ENCODE results near the gene LOX.
"Not testable (repeated sequence)": the region's sequence is repeated elsewhere in the genome, so short reads cannot be mapped to it uniquely, and the experiment has no call there.

LOX gene

DNA sequence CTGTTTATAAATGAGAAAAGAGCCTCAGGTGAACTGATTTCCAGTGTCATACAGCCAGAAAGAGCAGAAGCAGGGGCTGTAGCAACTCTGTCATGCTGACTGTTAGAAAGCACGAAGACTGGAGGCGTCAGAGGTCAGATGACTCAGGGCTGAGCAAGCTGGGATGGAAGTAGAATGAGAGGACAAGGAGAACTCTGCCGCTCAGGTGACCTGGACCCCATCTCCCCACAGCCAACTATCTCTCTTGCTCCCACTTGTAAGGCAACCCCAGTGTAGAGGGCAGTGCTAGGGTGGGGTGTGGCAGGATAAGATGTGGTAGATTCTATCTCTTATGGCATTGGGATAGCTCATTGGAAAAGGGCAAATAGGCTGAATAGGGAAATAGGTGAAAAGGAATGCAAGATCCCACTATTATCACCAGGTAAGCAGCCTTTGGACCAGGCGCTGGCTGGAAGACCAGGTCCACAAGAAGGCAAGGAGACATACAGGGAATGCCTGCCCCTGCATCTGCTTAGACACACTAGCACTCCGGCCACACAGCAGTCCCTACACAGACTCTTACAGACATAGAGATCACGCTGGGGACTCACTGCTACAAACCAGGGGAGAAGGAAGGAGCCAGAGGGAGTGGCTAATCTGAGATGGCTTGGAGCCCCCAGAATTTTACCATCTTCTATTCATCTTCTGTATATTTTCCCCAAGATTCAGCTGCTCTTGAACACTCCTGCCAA, 21.2 kb upstream of the LOX start:
- no peaks in the 10 kb centered on the region for H4K20me1 ChIP-seq (ENCODE audit: insufficient read depth, low read length)
- H3K4me1 ChIP-seq (ENCODE audit: insufficient read depth, low read length, severe bottlenecking), result no peaks in the 10 kb centered on the region
- no peaks in the 10 kb centered on the region for H3K9me2 ChIP-seq (ENCODE audit: low read depth, low read length)
- H3F3A ChIP-seq (ENCODE audit: insufficient read depth, low read length), result no peaks in the 10 kb centered on the region
- H3K9ac ChIP-seq (ENCODE audit: low read length), result no peak overlapping the region
- H3K4me2 ChIP-seq (ENCODE audit: low read length), result no peak overlapping the region
- H3K27me3 ChIP-seq (ENCODE audit: insufficient read depth, low read length), result no peaks in the 10 kb centered on the region
- no peak overlapping the region for H3K4me3 ChIP-seq (ENCODE audit: low read depth, low read length, poor library complexity, severe bottlenecking)
- H2AFZ ChIP-seq (ENCODE audit: low read length), result no peak overlapping the region
- no peaks in the 10 kb centered on the region for H3K36me3 ChIP-seq (ENCODE audit: insufficient read depth, low read length)
- TF ChIP-seq, protein P1, sequence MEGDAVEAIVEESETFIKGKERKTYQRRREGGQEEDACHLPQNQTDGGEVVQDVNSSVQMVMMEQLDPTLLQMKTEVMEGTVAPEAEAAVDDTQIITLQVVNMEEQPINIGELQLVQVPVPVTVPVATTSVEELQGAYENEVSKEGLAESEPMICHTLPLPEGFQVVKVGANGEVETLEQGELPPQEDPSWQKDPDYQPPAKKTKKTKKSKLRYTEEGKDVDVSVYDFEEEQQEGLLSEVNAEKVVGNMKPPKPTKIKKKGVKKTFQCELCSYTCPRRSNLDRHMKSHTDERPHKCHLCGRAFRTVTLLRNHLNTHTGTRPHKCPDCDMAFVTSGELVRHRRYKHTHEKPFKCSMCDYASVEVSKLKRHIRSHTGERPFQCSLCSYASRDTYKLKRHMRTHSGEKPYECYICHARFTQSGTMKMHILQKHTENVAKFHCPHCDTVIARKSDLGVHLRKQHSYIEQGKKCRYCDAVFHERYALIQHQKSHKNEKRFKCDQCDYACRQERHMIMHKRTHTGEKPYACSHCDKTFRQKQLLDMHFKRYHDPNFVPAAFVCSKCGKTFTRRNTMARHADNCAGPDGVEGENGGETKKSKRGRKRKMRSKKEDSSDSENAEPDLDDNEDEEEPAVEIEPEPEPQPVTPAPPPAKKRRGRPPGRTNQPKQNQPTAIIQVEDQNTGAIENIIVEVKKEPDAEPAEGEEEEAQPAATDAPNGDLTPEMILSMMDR (IDR thresholded peaks at IDR 0.05; ENCODE audit: low read length), result no peak
- TF ChIP-seq EZH2 (IDR thresholded peaks at IDR 0.05; ENCODE audit: borderline replicate concordance, low read length), result no peak
- H3K79me2 ChIP-seq (ENCODE audit: insufficient read depth, low read length), result no peaks in the 10 kb centered on the region
- no peak overlapping the region for H3K27ac ChIP-seq (ENCODE audit: low read depth, low read length, poor library complexity, severe bottlenecking)
- H3K9me3 ChIP-seq (ENCODE audit: low read length), result no peaks in the 10 kb centered on the region

DNA sequence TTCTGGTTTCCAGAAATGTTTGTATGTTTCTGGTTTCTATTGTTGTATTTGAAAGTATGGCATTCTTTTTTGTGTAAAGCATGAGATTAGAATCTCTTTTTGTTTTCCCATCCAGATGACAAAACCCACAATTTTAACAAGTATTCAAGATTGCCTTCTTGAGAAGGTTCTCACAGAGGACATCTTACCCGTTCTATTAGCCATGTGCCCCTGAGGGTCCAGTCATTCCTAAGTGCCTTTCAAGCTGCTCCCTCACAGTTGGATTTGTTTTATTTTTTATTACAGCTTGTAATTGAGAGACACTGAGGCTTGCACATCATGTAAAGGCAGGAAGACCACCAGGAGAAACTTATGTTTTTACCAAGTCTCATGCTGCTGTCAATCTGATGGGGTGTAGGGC, 19.3 kb upstream of the LOX start:
- H3K4me3 ChIP-seq (ENCODE audit: low read depth, low read length, poor library complexity, severe bottlenecking), result no peak overlapping the region
- H4K20me1 ChIP-seq (ENCODE audit: insufficient read depth, low read length), result no peaks in the 10 kb centered on the region
- H3K9ac ChIP-seq (ENCODE audit: low read length), result no peak overlapping the region
- no peaks in the 10 kb centered on the region for H3K27me3 ChIP-seq (ENCODE audit: insufficient read depth, low read length)
- H3F3A ChIP-seq (ENCODE audit: insufficient read depth, low read length), result no peaks in the 10 kb centered on the region
- H3K9me3 ChIP-seq (ENCODE audit: low read length), result no peaks in the 10 kb centered on the region
- no peak overlapping the region for H3K4me2 ChIP-seq (ENCODE audit: low read length)
- H3K79me2 ChIP-seq (ENCODE audit: insufficient read depth, low read length), result no peaks in the 10 kb centered on the region
- no peak overlapping the region for H2AFZ ChIP-seq (ENCODE audit: low read length)
- TF ChIP-seq, protein P1 (IDR thresholded peaks at IDR 0.05; ENCODE audit: low read length), result no peak
- no peak for TF ChIP-seq EZH2 (IDR thresholded peaks at IDR 0.05; ENCODE audit: borderline replicate concordance, low read length)
- H3K27ac ChIP-seq (ENCODE audit: low read depth, low read length, poor library complexity, severe bottlenecking), result no peak overlapping the region
- no peaks in the 10 kb centered on the region for H3K36me3 ChIP-seq (ENCODE audit: insufficient read depth, low read length)
- H3K4me1 ChIP-seq (ENCODE audit: insufficient read depth, low read length, severe bottlenecking), result no peaks in the 10 kb centered on the region
- H3K9me2 ChIP-seq (ENCODE audit: low read depth, low read length), result no peaks in the 10 kb centered on the region

DNA sequence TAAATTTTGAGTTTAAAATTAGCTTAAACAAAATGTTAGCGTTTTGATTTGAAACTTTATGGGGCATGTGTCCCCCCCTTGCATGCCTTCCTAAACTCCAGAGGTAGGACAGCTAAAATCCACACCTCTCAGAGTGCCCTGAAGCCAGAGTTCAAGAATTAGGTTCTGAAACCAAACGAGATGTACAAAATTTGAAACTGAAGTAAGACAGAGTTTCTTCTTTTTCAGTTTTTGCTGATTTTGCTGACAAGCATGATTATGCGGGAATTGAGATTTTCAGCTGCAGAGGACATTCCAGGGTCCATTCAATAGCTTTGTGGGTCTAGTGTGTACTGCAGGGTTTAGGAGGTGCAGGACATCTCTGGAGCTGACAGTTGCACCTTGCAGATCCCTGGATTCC, 17.1 kb upstream of the LOX start:
- Histone ChIP-seq H3F3A (ENCODE audit: insufficient read depth, low read length) (no peaks in the 10 kb centered on the region), H3K27me3 (ENCODE audit: insufficient read depth, low read length) (no peaks in the 10 kb centered on the region), H3K9me3 (ENCODE audit: low read length) (no peaks in the 10 kb centered on the region), H4K20me1 (ENCODE audit: insufficient read depth, low read length) (no peaks in the 10 kb centered on the region), H3K4me2 (ENCODE audit: low read length) (no peak overlapping the region), H3K4me1 (ENCODE audit: insufficient read depth, low read length, severe bottlenecking) (no peaks in the 10 kb centered on the region), H3K9me2 (ENCODE audit: low read depth, low read length) (no peaks in the 10 kb centered on the region), H3K4me3 (ENCODE audit: low read depth, low read length, poor library complexity, severe bottlenecking) (no peak overlapping the region), H3K27ac (ENCODE audit: low read depth, low read length, poor library complexity, severe bottlenecking) (no peak overlapping the region), H3K36me3 (ENCODE audit: insufficient read depth, low read length) (no peaks in the 10 kb centered on the region), H2AFZ (ENCODE audit: low read length) (no peak overlapping the region), H3K9ac (ENCODE audit: low read length) (no peak overlapping the region), H3K79me2 (ENCODE audit: insufficient read depth, low read length) (no peaks in the 10 kb centered on the region)
- no peak for TF ChIP-seq EZH2 (IDR thresholded peaks at IDR 0.05; ENCODE audit: borderline replicate concordance, low read length)
- TF ChIP-seq, protein P1 (IDR thresholded peaks at IDR 0.05; ENCODE audit: low read length), result no peak

DNA sequence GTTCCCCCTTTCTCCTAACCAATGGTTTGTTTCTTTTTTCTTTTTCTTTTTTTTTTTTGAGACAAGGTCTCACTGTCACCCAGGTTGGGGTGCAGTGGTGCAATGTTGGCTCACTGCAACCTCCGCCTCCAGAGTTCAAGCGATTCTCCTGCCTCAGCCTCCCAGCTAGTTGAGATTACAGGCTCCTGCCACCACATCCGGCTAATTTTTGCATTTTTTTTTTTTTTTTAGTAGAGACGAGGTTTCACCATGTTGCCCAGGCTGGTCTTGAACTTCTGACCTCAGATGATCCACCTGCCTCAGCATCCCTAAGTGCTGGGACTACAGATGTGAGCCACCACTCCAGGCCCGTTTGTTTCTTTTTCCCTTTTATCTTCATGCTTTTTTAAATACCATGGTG, 16.2 kb upstream of the LOX start:
- not testable (repeated sequence) for H3F3A ChIP-seq (ENCODE audit: insufficient read depth, low read length); H2AFZ ChIP-seq (ENCODE audit: low read length); H3K79me2 ChIP-seq (ENCODE audit: insufficient read depth, low read length); H3K4me2 ChIP-seq (ENCODE audit: low read length); H4K20me1 ChIP-seq (ENCODE audit: insufficient read depth, low read length); H3K4me1 ChIP-seq (ENCODE audit: insufficient read depth, low read length, severe bottlenecking); H3K27ac ChIP-seq (ENCODE audit: low read depth, low read length, poor library complexity, severe bottlenecking); H3K9me3 ChIP-seq (ENCODE audit: low read length); H3K27me3 ChIP-seq (ENCODE audit: insufficient read depth, low read length); H3K36me3 ChIP-seq (ENCODE audit: insufficient read depth, low read length); H3K4me3 ChIP-seq (ENCODE audit: low read depth, low read length, poor library complexity, severe bottlenecking); H3K9me2 ChIP-seq (ENCODE audit: low read depth, low read length); H3K9ac ChIP-seq (ENCODE audit: low read length)

All from OCI-LY1 (cell line).